ENCODE results near the gene BNC2. TPM values are rescaled to one million over a fixed set of nuclear protein-coding genes. Genes with fewer than 3 reads are reported as not detected.

BNC2 gene
- total and polyA plus RNA-seq, 2 of the 4 experiments (the other 2 are of a cell fraction) = 15.5 to 45.2 TPM

DNA sequence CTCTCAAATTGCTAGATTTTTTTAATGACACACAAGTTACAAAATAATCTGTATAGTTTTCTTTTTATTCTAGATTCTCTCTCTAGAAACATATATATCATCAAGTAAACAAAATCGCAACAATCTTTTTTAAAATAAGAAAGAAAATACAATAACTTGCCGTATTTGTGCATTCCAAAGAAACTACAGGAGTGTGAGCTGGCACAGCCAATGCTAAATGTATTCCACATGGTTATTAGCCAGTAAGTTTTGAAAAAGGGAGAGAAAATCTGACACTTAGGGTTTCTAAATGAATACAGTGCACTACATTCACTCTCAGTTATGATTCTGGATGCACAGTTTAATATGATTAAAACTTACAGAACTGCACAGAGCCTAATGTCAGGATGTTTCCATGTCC lies 117.9 kb downstream of the BNC2 start:
- DNase-seq = no peak
- no peak overlapping the region; the same call in 1 of the 2 replicates for H3K56ac ChIP-seq (ENCODE audit: extremely low read depth, insufficient read depth, low read length)
- H3K14ac ChIP-seq (replicated peaks; ENCODE audit: low read depth, low read length) = no peak overlapping the region
- no peak overlapping the region for H4K5ac ChIP-seq (ENCODE audit: low read depth, low read length)
- H2AFZ ChIP-seq (replicated peaks; ENCODE audit: low read length, poor library complexity) = no peak overlapping the region
- TF ChIP-seq USF2 (IDR thresholded peaks at IDR 0.05; ENCODE audit: low read depth, low read length) (no peak), RAD21 (IDR thresholded peaks at IDR 0.05; ENCODE audit: low read length) (no peak), FOS (IDR thresholded peaks at IDR 0.05; ENCODE audit: low read depth, low read length) (no peak), CTCF (conservative IDR thresholded peaks at IDR 0.05; ENCODE audit: low read depth, low read length) (no peak), RCOR1 (IDR thresholded peaks at IDR 0.05; ENCODE audit: insufficient replicate concordance, low read length) (no peak), NFE2L2 (IDR thresholded peaks at IDR 0.05; ENCODE audit: low read depth, low read length) (no peak), BHLHE40 (IDR thresholded peaks at IDR 0.05; ENCODE audit: low read depth, low read length) (no peak), RFX5 (IDR thresholded peaks at IDR 0.05; ENCODE audit: low read depth, low read length) (no peak), MAZ (IDR thresholded peaks at IDR 0.05; ENCODE audit: borderline replicate concordance, low read depth, low read length) (no peak), CHD1 (IDR thresholded peaks at IDR 0.05; ENCODE audit: low read depth, low read length) (no peak), CEBPB (IDR thresholded peaks at IDR 0.05; ENCODE audit: low read depth, low read length) (no peak), MAFK (IDR thresholded peaks at IDR 0.05; ENCODE audit: low read depth, low read length) (no peak), MXI1 (IDR thresholded peaks at IDR 0.05; ENCODE audit: borderline replicate concordance, low read depth, low read length) (no peak), POLR2A (IDR thresholded peaks at IDR 0.05; ENCODE audit: low read depth, low read length) (no peak), SMC3 (IDR thresholded peaks at IDR 0.05; ENCODE audit: low read depth, low read length) (no peak)
- TF ChIP-seq, protein P1, sequence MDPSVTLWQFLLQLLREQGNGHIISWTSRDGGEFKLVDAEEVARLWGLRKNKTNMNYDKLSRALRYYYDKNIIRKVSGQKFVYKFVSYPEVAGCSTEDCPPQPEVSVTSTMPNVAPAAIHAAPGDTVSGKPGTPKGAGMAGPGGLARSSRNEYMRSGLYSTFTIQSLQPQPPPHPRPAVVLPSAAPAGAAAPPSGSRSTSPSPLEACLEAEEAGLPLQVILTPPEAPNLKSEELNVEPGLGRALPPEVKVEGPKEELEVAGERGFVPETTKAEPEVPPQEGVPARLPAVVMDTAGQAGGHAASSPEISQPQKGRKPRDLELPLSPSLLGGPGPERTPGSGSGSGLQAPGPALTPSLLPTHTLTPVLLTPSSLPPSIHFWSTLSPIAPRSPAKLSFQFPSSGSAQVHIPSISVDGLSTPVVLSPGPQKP (IDR thresholded peaks at IDR 0.05; ENCODE audit: borderline replicate concordance, low read depth, low read length) = no peak
- H2BK5ac ChIP-seq (ENCODE audit: low read depth, low read length, poor library complexity, severe bottlenecking) = no peak overlapping the region
- BruUV-seq (replicated peaks) = no TSS peak
- H3K27ac ChIP-seq (ENCODE audit: insufficient read depth, low read length) = no peak overlapping the region
- 0 out of 2 replicates have a peak, but pooled peaks cover 1% of the 10 kb centered on the region for H3K36me3 ChIP-seq (ENCODE audit: control insufficient read depth, insufficient read depth, low read length)
- in situ Hi-C loops (cut with MboI; ENCODE audit: low sequenced_read_pairs) = no loop called here
- no peak overlapping the region for H3K4me2 ChIP-seq (ENCODE audit: low read depth, low read length)
- H2BK15ac ChIP-seq (ENCODE audit: low read depth, low read length) = no peak overlapping the region
- no peak overlapping the region for H3K9ac ChIP-seq (ENCODE audit: low read depth, low read length)
- H4K91ac ChIP-seq (ENCODE audit: insufficient read depth, low read depth, low read length) = no peak overlapping the region
- no peak overlapping the region for H3K23ac ChIP-seq (ENCODE audit: low read depth, low read length)
- WGBS, 2 experiments (ENCODE audit: extremely low coverage in 2 of 2, insufficient read length in 1 of 2) = no CpG with 5 or more reads among the region's 2 CpGs
- H4K8ac ChIP-seq (ENCODE audit: low read depth in 2 of 2, low read length in 2 of 2) = 0 out of 4 replicates have a peak overlapping the region, but pooled peaks of 1 of the 2 experiments have one; percentile 27
- H3K4ac ChIP-seq (ENCODE audit: low read depth, low read length) = no peak overlapping the region
- POLR2A ChIA-PET (ENCODE audit: unreplicated experiment) = no interaction called here
- H3K4me1 ChIP-seq (ENCODE audit: control insufficient read depth, insufficient read depth, low read length) = no peaks in the 10 kb centered on the region
- peaks cover 16% of the 10 kb centered on the region; the same call in 1 of the 2 replicates for H4K20me1 ChIP-seq (ENCODE audit: insufficient read depth, low read length)
- CTCF ChIA-PET = interaction anchor here (0.6 kb wide), 1 partner anchor 133 kb away, joined by 3 read pairs; no protein-coding TSS in a partner anchor
- H3K27me3 ChIP-seq (ENCODE audit: control insufficient read depth, insufficient read depth, low read length) = no peaks in the 10 kb centered on the region
- H3K79me1 ChIP-seq (ENCODE audit: low read depth in 1 of 2, low read length in 2 of 2) = peaks cover 29 to 56% of the 10 kb centered on the region in 2 experiments
- peak; percentile 32; the same call in 1 of the 2 replicates for ATAC-seq (ENCODE audit: low read depth)
- no peak overlapping the region for H2BK20ac ChIP-seq (ENCODE audit: low read depth, low read length)
- H3K9me1 ChIP-seq (ENCODE audit: insufficient read depth, low read length) = no peaks in the 10 kb centered on the region; the same call in 1 of the 2 replicates
- H2BK120ac ChIP-seq (ENCODE audit: low read depth, low read length) = no peak overlapping the region
- H3K9me3 ChIP-seq (ENCODE audit: control insufficient read depth, insufficient read depth, low read length) = no peaks in the 10 kb centered on the region
- H3K4me3 ChIP-seq (ENCODE audit: insufficient read depth, low read depth, low read length) = no peak overlapping the region
- dilution Hi-C loops (cut with HindIII; ENCODE audit: low sequenced_read_pairs, unreplicated experiment) = no loop called here
- no peak overlapping the region for H3K18ac ChIP-seq (ENCODE audit: low read depth, low read length)
- no peak overlapping the region for H2AK9ac ChIP-seq (replicated peaks; ENCODE audit: low read depth, low read length, poor library complexity)
- intact Hi-C loops (cut with micrococcal nuclease) = no loop called here
- H2AK5ac ChIP-seq (ENCODE audit: low read depth, low read length) = no peak overlapping the region
